HG02938 (cell line): ENCODE measurements around the gene SLC35A1.
"Not testable (repeated sequence)": the region's sequence is repeated elsewhere in the genome, so short reads cannot be mapped to it uniquely, and the experiment has no call there.

ENCODE experiments used
- ATAC-seq: cut with Tn5 transposase; IDR thresholded peaks from one replicate; pipeline ENCODE4 v1.9.1; 2021; ENCODE audit warnings: mild to moderate bottlenecking, moderate library complexity; ENCODE audit not compliant: unreplicated experiment

The SLC35A1 gene, protein sequence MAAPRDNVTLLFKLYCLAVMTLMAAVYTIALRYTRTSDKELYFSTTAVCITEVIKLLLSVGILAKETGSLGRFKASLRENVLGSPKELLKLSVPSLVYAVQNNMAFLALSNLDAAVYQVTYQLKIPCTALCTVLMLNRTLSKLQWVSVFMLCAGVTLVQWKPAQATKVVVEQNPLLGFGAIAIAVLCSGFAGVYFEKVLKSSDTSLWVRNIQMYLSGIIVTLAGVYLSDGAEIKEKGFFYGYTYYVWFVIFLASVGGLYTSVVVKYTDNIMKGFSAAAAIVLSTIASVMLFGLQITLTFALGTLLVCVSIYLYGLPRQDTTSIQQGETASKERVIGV

GRCh38 chr6:87472525-87473418, at the start of gene SLC35A1:
TSS of gene SLC35A1 (plus strand) at chr6:87472974. CDS start at chr6:87473004, 30 bp downstream.
- ATAC-seq: peak; percentile 88

GRCh38 chr6:87426789-87427188, 46.0 kb upstream of the SLC35A1 start:
- no peak for ATAC-seq

DNA sequence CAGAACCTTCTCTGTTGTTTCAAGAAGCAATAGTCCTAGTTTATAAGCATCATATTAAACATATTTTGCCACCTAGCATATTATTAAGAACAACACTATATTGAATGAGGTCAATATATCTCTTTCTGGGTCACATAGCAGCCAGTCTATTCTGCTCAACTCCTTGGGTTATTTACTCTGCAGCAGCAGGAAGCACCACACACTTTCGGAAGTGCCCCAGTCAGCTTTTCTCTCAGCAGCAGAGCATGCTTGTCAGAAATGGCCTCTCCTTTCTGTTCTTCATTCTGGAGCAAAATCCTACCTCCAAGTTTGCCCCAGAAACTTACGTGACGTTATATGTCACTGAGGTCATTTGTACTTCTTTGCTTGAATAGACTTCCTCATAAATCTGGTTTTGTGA, 42.3 kb upstream of the SLC35A1 start:
- no peak for ATAC-seq

DNA sequence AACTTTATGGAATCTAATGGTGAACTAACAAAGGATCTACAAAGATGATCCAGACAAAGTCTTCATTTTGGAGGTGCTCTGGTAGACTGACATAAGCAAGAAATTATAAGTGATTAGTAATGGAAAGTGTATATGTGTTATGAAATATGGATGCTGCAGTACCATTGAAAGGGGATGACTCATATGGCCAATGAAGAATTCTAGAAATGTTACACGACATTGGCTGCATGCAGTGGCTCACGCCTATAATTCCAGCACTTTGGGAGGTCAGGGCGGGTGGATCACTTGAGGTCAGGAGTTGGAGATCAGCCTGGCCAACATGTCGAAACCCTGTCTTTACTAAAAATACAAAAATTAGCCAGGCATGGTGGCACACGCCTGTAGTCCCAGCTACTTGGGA, 41.5 kb upstream of the SLC35A1 start:
- no peak for ATAC-seq

DNA sequence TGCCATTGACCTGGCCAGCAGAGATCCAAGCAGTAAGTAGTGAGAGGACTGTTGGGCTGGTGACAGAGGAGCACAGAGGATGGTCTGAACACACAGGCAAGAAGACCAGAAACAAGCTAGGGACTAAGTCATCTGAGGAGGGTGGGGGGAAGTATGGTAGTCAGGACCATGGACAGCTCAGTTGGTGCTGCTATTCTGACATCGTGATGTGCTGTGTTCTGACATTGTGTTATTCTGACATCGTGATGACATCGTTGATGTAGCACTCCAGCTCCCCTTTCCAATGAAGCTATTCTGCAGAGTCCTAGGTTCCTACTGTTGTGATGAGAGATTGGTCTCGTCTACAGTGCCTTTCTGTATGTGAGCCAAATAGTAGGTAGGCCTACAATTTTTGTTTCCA, 36.3 kb upstream of the SLC35A1 start:
- no peak for ATAC-seq

- no peak for ATAC-seq
These were observed 31.1 kb upstream of the SLC35A1 start for GRCh38 chr6:87441711-87442110.

DNA sequence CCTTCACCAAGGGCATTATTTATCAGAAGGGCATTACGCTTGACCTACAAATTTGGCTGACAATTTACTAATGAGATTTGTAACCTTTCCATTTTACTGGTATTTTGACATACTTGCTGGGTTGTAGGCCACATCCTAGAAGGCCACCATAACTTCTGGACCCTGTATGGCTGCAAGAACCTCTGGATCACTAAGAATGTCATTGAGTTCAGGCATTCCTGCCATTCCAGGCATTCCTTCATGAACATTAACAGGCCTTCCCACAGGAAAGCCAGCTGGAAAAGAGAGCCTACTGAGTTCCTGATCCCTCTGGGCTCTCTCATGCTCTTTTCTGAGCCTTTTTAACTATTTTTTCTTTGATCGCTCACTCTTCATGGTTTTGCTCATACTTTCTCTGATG, 28.4 kb upstream of the SLC35A1 start:
- ATAC-seq: no peak

GRCh38 chr6:87465051-87465450, 7.7 kb upstream of the SLC35A1 start:
- ATAC-seq: no peak

DNA sequence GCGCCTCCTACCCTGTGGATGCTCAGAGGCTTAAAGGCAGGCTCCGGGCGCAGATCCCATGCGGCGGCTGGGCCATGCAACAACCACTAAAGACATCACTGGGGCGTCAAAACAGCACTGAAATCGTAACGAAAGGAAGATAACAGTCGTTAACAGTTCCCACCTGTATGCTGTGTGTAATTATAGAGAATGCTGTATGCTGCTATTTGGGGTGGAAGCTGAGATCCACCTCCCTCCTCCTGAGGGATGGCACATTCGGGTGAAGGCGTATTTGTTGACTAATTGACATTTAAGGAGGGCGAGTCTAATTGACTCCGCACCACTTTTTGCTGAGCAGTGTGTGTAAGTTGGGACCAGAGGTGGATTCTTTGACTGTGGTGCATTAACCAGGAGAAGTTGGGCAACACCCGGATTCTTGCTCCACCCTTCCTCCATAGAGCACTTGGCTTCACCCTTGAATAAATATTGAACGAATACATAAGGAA, 687 bp downstream of the SLC35A1 start:
- ATAC-seq: peak; percentile 67

- ATAC-seq: no peak
These were observed 9.2 kb downstream of the SLC35A1 start for GRCh38 chr6:87481931-87482330.

- no peak for ATAC-seq
These were observed 9.6 kb downstream of the SLC35A1 start for GRCh38 chr6:87482366-87482765.

GRCh38 chr6:87483929-87484328, 11.2 kb downstream of the SLC35A1 start:
- ATAC-seq: no peak

- no peak for ATAC-seq
These were observed 11.7 kb downstream of the SLC35A1 start for GRCh38 chr6:87484491-87484890.

GRCh38 chr6:87487555-87487954, 14.8 kb downstream of the SLC35A1 start:
- ATAC-seq: no peak

DNA sequence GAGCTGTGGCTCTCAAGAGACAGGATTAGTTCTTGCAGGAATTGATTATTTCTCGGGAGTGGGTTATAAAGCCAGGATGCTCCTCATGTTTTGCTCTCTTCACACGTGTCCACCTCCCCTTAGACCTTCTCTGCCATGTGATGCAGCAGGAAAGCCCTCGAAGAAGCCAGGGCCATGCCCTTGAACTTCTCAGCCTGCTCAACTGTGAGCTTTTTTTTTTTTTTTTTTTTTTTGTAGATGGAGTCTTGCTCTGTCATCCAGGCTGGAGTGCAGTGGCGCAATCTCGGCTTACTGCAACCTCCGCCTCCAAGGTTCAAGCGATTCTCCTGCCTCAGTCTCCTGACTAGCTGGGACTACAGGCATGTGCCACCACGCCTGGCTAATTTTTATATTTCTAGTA, 16.6 kb downstream of the SLC35A1 start:
- ATAC-seq: not testable (repeated sequence)

DNA sequence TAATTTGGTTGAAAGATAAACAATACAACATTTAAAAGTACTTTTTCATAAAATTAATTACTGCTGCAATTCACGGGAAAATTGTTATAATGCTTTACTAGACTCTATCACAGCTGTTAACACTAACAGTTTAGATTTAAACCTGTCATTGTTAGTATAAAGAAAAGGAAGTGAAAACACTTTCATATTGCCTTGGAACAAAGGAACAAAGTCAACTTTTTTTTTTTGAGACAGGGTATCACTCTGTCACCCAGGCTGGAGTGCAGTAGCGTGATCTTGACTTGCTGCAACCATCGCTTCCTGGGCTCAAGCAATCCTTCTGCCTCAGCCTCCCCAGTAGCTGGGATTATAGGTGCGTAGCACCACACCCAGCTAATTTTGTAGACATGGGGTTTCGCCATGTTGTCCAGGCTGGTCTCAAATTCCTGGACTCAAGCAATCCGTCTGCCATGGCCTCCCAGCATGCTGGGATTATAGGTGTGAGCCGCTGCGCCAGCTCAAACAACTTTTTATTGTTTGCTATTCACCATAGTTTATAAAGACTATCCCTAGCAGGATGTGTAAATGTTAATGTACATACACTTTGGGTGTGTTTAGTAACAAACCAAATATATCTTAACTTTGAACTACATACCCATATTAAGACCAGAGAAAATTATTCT, 22.1 kb downstream of the SLC35A1 start:
- ATAC-seq: peak; percentile 92

- ATAC-seq: no peak
These were observed 25.3 kb downstream of the SLC35A1 start for GRCh38 chr6:87498048-87498447.

GRCh38 chr6:87501809-87502572, 29.2 kb downstream of the SLC35A1 start:
- ATAC-seq: no peak

GRCh38 chr6:87504441-87504840, 31.7 kb downstream of the SLC35A1 start:
- ATAC-seq: no peak

DNA sequence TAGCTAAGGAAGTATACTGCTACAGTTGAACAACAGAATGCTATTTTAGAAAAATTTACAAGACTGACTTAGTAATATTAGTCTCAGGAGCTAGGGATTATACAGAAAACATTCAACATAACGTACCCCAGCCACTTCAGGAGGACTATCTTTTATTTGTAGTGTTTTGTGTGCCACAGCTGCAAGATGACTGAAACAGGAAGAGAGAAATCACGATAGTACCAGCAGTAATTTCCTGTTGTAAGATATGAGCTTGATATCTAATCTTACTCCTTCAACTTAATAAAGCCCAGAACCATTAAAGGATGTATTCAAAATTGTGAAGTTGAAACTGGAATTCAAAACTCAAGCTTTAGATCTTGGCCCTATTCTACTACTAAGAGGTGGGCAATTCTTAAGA, 42.1 kb downstream of the SLC35A1 start:
- ATAC-seq: no peak

- ATAC-seq: no peak
These were observed 45.7 kb downstream of the SLC35A1 start for GRCh38 chr6:87518453-87518852.
